ENCODE results near the gene GIGYF1.
"Not testable (repeated sequence)": the region's sequence is repeated elsewhere in the genome, so short reads cannot be mapped to it uniquely, and the experiment has no call there.

GIGYF1 gene

GRCh38 chr7:100719523-100720278 lies 25.7 kb upstream of the GIGYF1 start:
- Mint-ChIP-seq H3K27ac (no peak overlapping the region), H3K4me3 (no peak overlapping the region), H3K36me3 (peaks cover 14% of the 10 kb centered on the region), H3K27me3 (peaks cover 75% of the 10 kb centered on the region), H3K9me3 (peaks cover 14% of the 10 kb centered on the region), H3K4me1 (no peaks in the 10 kb centered on the region)
- no peak for ATAC-seq

- ATAC-seq, H3K4me3 Mint-ChIP-seq, H3K4me1 Mint-ChIP-seq, H3K27ac Mint-ChIP-seq: not testable (repeated sequence)
- H3K9me3 Mint-ChIP-seq, result peaks cover 14% of the 10 kb centered on the region
- peaks cover 14% of the 10 kb centered on the region for H3K36me3 Mint-ChIP-seq
- H3K27me3 Mint-ChIP-seq, result peaks cover 49% of the 10 kb centered on the region
Observed at GRCh38 chr7:100717073-100717472, 23.0 kb upstream of the GIGYF1 start.

- H3K36me3 Mint-ChIP-seq, result peaks cover 22% of the 10 kb centered on the region
- no peak overlapping the region for H3K27ac Mint-ChIP-seq
- no peaks in the 10 kb centered on the region for H3K4me1 Mint-ChIP-seq
- H3K4me3 Mint-ChIP-seq, result no peak overlapping the region
- ATAC-seq, result no peak
- H3K27me3 Mint-ChIP-seq, result peaks cover 28% of the 10 kb centered on the region
- peaks cover 14% of the 10 kb centered on the region for H3K9me3 Mint-ChIP-seq
Observed at GRCh38 chr7:100714725-100715124, 20.7 kb upstream of the GIGYF1 start.

- H3K4me3 Mint-ChIP-seq, result no peak overlapping the region
- no peaks in the 10 kb centered on the region for H3K27me3 Mint-ChIP-seq
- H3K9me3 Mint-ChIP-seq, result no peaks in the 10 kb centered on the region
- no peak overlapping the region for H3K27ac Mint-ChIP-seq
- ATAC-seq, result no peak
- peaks cover 13% of the 10 kb centered on the region for H3K4me1 Mint-ChIP-seq
- peaks cover 9% of the 10 kb centered on the region for H3K36me3 Mint-ChIP-seq
Observed at GRCh38 chr7:100711369-100711768, 17.3 kb upstream of the GIGYF1 start.

GRCh38 chr7:100710452-100710851 lies 16.4 kb upstream of the GIGYF1 start:
- Mint-ChIP-seq H3K4me1 (peaks cover 22% of the 10 kb centered on the region), H3K9me3 (no peaks in the 10 kb centered on the region), H3K36me3 (peaks cover 9% of the 10 kb centered on the region), H3K27ac (no peak overlapping the region), H3K4me3 (no peak overlapping the region), H3K27me3 (no peaks in the 10 kb centered on the region)
- no peak for ATAC-seq

GRCh38 chr7:100708395-100708794 lies 14.3 kb upstream of the GIGYF1 start:
- peaks cover 9% of the 10 kb centered on the region for H3K36me3 Mint-ChIP-seq
- ATAC-seq, result no peak
- H3K27ac Mint-ChIP-seq, result no peak overlapping the region
- no peaks in the 10 kb centered on the region for H3K9me3 Mint-ChIP-seq
- H3K4me1 Mint-ChIP-seq, result peaks cover 23% of the 10 kb centered on the region
- no peaks in the 10 kb centered on the region for H3K27me3 Mint-ChIP-seq
- H3K4me3 Mint-ChIP-seq, result no peak overlapping the region

GRCh38 chr7:100706672-100707311 lies 12.7 kb upstream of the GIGYF1 start:
- peaks cover 23% of the 10 kb centered on the region for H3K4me1 Mint-ChIP-seq
- H3K4me3 Mint-ChIP-seq, result peak overlapping the region; percentile 99
- H3K27ac Mint-ChIP-seq, result peak overlapping the region; percentile 96
- H3K9me3 Mint-ChIP-seq, result no peaks in the 10 kb centered on the region
- peaks cover 9% of the 10 kb centered on the region for H3K36me3 Mint-ChIP-seq
- no peaks in the 10 kb centered on the region for H3K27me3 Mint-ChIP-seq
- ATAC-seq, result no peak

- ATAC-seq, result peak; percentile 98
- H3K36me3 Mint-ChIP-seq, result peaks cover 9% of the 10 kb centered on the region
- no peaks in the 10 kb centered on the region for H3K9me3 Mint-ChIP-seq
- H3K27ac Mint-ChIP-seq, result peak within 1 kb of the TSS; percentile 96
- H3K4me3 Mint-ChIP-seq, result peak within 1 kb of the TSS; percentile 99
- peaks cover 23% of the 10 kb centered on the region for H3K4me1 Mint-ChIP-seq
- no peaks in the 10 kb centered on the region for H3K27me3 Mint-ChIP-seq
Observed at GRCh38 chr7:100705753-100706671, 12.0 kb upstream of the GIGYF1 start, which contains the start of gene POP7. POP7 (plus strand) TSS chr7:100706121; CDS start chr7:100706831, 710 bp downstream.

GRCh38 chr7:100705320-100705752 lies 11.3 kb upstream of the GIGYF1 start:
- Mint-ChIP-seq H3K36me3 (peaks cover 3% of the 10 kb centered on the region), H3K27ac (peak overlapping the region; percentile 96), H3K27me3 (no peaks in the 10 kb centered on the region), H3K9me3 (no peaks in the 10 kb centered on the region), H3K4me3 (peak overlapping the region; percentile 99), H3K4me1 (peaks cover 23% of the 10 kb centered on the region)
- ATAC-seq, result peak; percentile 84

GRCh38 chr7:100701089-100701488 lies 7.0 kb upstream of the GIGYF1 start:
- H3K36me3 Mint-ChIP-seq, ATAC-seq, H3K27me3 Mint-ChIP-seq, H3K4me3 Mint-ChIP-seq, H3K4me1 Mint-ChIP-seq, H3K9me3 Mint-ChIP-seq: not testable (repeated sequence)
- H3K27ac Mint-ChIP-seq, result peak overlapping the region; percentile 35

- H3K4me3 Mint-ChIP-seq, result no peak overlapping the region
- no peak for ATAC-seq
- H3K9me3 Mint-ChIP-seq, result no peaks in the 10 kb centered on the region
- H3K27me3 Mint-ChIP-seq, result no peaks in the 10 kb centered on the region
- H3K27ac Mint-ChIP-seq, result no peak overlapping the region
- H3K36me3 Mint-ChIP-seq, result no peaks in the 10 kb centered on the region
- H3K4me1 Mint-ChIP-seq, result peaks cover 14% of the 10 kb centered on the region
Observed at GRCh38 chr7:100699018-100699417, 5.0 kb upstream of the GIGYF1 start.

- Mint-ChIP-seq H3K27ac (peak overlapping the region; percentile 74), H3K4me1 (peaks cover 36% of the 10 kb centered on the region), H3K9me3 (no peaks in the 10 kb centered on the region), H3K27me3 (no peaks in the 10 kb centered on the region), H3K4me3 (no peak overlapping the region), H3K36me3 (peaks cover 5% of the 10 kb centered on the region)
- no peak for ATAC-seq
Observed at GRCh38 chr7:100696123-100696521, 2.1 kb upstream of the GIGYF1 start.

GRCh38 chr7:100693312-100694097 lies 545 bp downstream of the GIGYF1 start:
- ATAC-seq, result peak; percentile 67
- Mint-ChIP-seq H3K36me3 (peaks cover 9% of the 10 kb centered on the region), H3K4me3 (peak overlapping the region; percentile 99), H3K9me3 (no peaks in the 10 kb centered on the region), H3K27me3 (no peaks in the 10 kb centered on the region), H3K4me1 (peaks cover 54% of the 10 kb centered on the region), H3K27ac (peak overlapping the region; percentile 94)

GRCh38 chr7:100692578-100692961 lies 1.5 kb downstream of the GIGYF1 start:
- Mint-ChIP-seq H3K27me3 (no peaks in the 10 kb centered on the region), H3K27ac (peak overlapping the region; percentile 94), H3K4me3 (peak overlapping the region; percentile 99), H3K36me3 (peaks cover 15% of the 10 kb centered on the region), H3K4me1 (peaks cover 62% of the 10 kb centered on the region), H3K9me3 (no peaks in the 10 kb centered on the region)
- no peak for ATAC-seq
